Peyer's patch (tissue), 4 donors: ENCODE measurements around the gene ZNF519. TPM values are rescaled to one million over a fixed set of nuclear protein-coding genes. Genes with fewer than 3 reads are reported as not detected.
"Not testable (repeated sequence)": the region's sequence is repeated elsewhere in the genome, so short reads cannot be mapped to it uniquely, and the experiment has no call there.

ENCODE experiments used
- DNase-seq, 3 donors: peaks; one replicate each; pipeline ENCODE4 v3.0.0-alpha.2; 2017 to 2019
- H3K27ac ChIP-seq, 4 donors: fragments of 200-600 bp; sonication (generic); one replicate each; pipeline ENCODE4 v1.5.1; 2016 to 2019
- H3K27me3 ChIP-seq, 2 donors: fragments of 200-600 bp; sonication (generic); one replicate each; pipeline ENCODE4 v1.5.1; 2019
- H3K36me3 ChIP-seq, 3 donors: fragments of 200-600 bp; sonication (generic); one replicate each; pipeline ENCODE4 v1.5.1; 2016 to 2019
- H3K4me1 ChIP-seq, 4 donors: fragments of 200-600 bp; sonication (generic); one replicate each; pipeline ENCODE4 v1.5.1; 2016 to 2019
- H3K4me3 ChIP-seq, 4 donors: fragments of 200-600 bp; sonication (generic); 1 replicate in 3 of 4; 2 replicates in 1 of 4; pipeline ENCODE4 v1.5.1; 2016 to 2019; ENCODE audit warnings: mild to moderate bottlenecking in 1 of 4
- H3K9me3 ChIP-seq, 4 donors: fragments of 200-600 bp; sonication (generic); one replicate each; pipeline ENCODE4 v1.5.1; 2016 to 2019; ENCODE audit warnings: mild to moderate bottlenecking in 1 of 4
- CTCF ChIP-seq, 6 experiments: fragments of 450-650 bp in 4 of 6; fragments of 200-600 bp in 2 of 6; sonication (generic) in 1 of 6; IDR thresholded peaks; one replicate each; pipeline ENCODE4 v1.5.1; 2017 to 2019; ENCODE audit warnings: antibody characterized with exemption in 6 of 6, mild to moderate bottlenecking in 3 of 6, moderate library complexity in 1 of 6
- POLR2A ChIP-seq, 2 donors: fragments of 450-650 bp; IDR thresholded peaks; one replicate each; pipeline ENCODE4 v1.5.1; 2017; ENCODE audit warnings: antibody characterized with exemption in 2 of 2, mild to moderate bottlenecking in 2 of 2, moderate library complexity in 2 of 2
- total RNA-seq, 4 donors: library from RNA; depleted of rRNA; stranded (reverse); fragments of >200 nt; gene quantifications; one replicate each; pipeline ENCODE4 v1.1.0, GENCODE V29; 2016

ZNF519 gene
- total RNA-seq = 10 to 100 TPM in 1 of 4 donors, 1 to 10 TPM in 3; 1.9 to 10.7 (median 3.3) TPM

GRCh38 chr18:14132271-14132700 lies at the start of gene ZNF519:
Gene ZNF519 (minus strand): TSS chr18:14132435. CDS start chr18:14132277, 158 bp downstream.
- not testable (repeated sequence) for H3K4me1 ChIP-seq, H3K27me3 ChIP-seq, H3K9me3 ChIP-seq, H3K36me3 ChIP-seq
- Histone ChIP-seq H3K4me3 (peak within 1 kb of the TSS; percentile 52 to 79 (median 62)), H3K27ac (peak within 1 kb of the TSS; percentile 26 to 49 (median 42))
- peak in 1 of 2 donors; percentile 14 for TF ChIP-seq POLR2A (IDR thresholded peaks at IDR 0.05)
- peak; percentile 90 to 97 (median 92) for DNase-seq

GRCh38 chr18:14179306-14179705 lies 47.1 kb upstream of the ZNF519 start:
- no peaks in the 10 kb centered on the region for H3K27me3 ChIP-seq
- peak overlapping the region; percentile 37 to 64 (median 52) for H3K4me3 ChIP-seq
- no peaks in the 10 kb centered on the region for H3K36me3 ChIP-seq
- no peak for DNase-seq
- TF ChIP-seq CTCF (IDR thresholded peaks at IDR 0.05) = no peak
- TF ChIP-seq POLR2A (IDR thresholded peaks at IDR 0.05) = no peak
- H3K9me3 ChIP-seq = no peaks in the 10 kb centered on the region
- no peaks in the 10 kb centered on the region for H3K4me1 ChIP-seq
- H3K27ac ChIP-seq = no peak overlapping the region

- TF ChIP-seq CTCF (IDR thresholded peaks at IDR 0.05) = peak in 5 of 6 experiments; percentile 18 to 71 (median 52)
- not testable (repeated sequence) for H3K4me1 ChIP-seq, H3K9me3 ChIP-seq, H3K27me3 ChIP-seq, H3K27ac ChIP-seq, H3K36me3 ChIP-seq
- peak overlapping the region; percentile 37 to 64 (median 52) for H3K4me3 ChIP-seq
- DNase-seq = peak; percentile 51 to 83 (median 74)
These were observed 46.3 kb upstream of the ZNF519 start for GRCh38 chr18:14178321-14179196.

- not testable (repeated sequence) for H3K27ac ChIP-seq, H3K27me3 ChIP-seq, H3K4me1 ChIP-seq, H3K9me3 ChIP-seq, H3K36me3 ChIP-seq, DNase-seq, H3K4me3 ChIP-seq
These were observed 45.5 kb upstream of the ZNF519 start for GRCh38 chr18:14177540-14178320.

- not testable (repeated sequence) for H3K36me3 ChIP-seq, H3K4me1 ChIP-seq, H3K9me3 ChIP-seq, H3K4me3 ChIP-seq, H3K27ac ChIP-seq, DNase-seq, H3K27me3 ChIP-seq
These were observed 43.2 kb upstream of the ZNF519 start for GRCh38 chr18:14175404-14175803.

GRCh38 chr18:14174706-14175085 lies 42.5 kb upstream of the ZNF519 start:
- Histone ChIP-seq H3K36me3 (no peaks in the 10 kb centered on the region), H3K9me3 (no peaks in the 10 kb centered on the region), H3K4me1 (no peaks in the 10 kb centered on the region), H3K4me3 (no peak overlapping the region), H3K27ac (no peak overlapping the region), H3K27me3 (no peaks in the 10 kb centered on the region)
- TF ChIP-seq CTCF (IDR thresholded peaks at IDR 0.05) (no peak), POLR2A (IDR thresholded peaks at IDR 0.05) (no peak)
- peak in 1 of 3 donors; percentile 47 for DNase-seq

GRCh38 chr18:14174002-14174705 lies 41.9 kb upstream of the ZNF519 start:
- not testable (repeated sequence) for H3K27me3 ChIP-seq, H3K4me3 ChIP-seq, H3K9me3 ChIP-seq, H3K36me3 ChIP-seq, H3K4me1 ChIP-seq, H3K27ac ChIP-seq
- peak in 1 of 3 donors; percentile 25 for DNase-seq

- H3K27ac ChIP-seq, H3K4me1 ChIP-seq, H3K36me3 ChIP-seq, H3K9me3 ChIP-seq, H3K4me3 ChIP-seq, H3K27me3 ChIP-seq: not testable (repeated sequence)
- peak in 1 of 3 donors; percentile 41 for DNase-seq
These were observed 41.1 kb upstream of the ZNF519 start for GRCh38 chr18:14173116-14173951.

GRCh38 chr18:14172142-14173115 lies 40.2 kb upstream of the ZNF519 start:
- not testable (repeated sequence) for H3K27ac ChIP-seq

More at GRCh38 chr18:14172142-14173115, 40.2 kb upstream of the ZNF519 start:
- not testable (repeated sequence) for DNase-seq, H3K27me3 ChIP-seq, H3K9me3 ChIP-seq, H3K4me1 ChIP-seq, H3K4me3 ChIP-seq, H3K36me3 ChIP-seq
